ENCODE data around the gene MRPL44. TPM values are rescaled to one million over a fixed set of nuclear protein-coding genes. Genes with fewer than 3 reads are reported as not detected.
"Not testable (repeated sequence)": the region's sequence is repeated elsewhere in the genome, so short reads cannot be mapped to it uniquely, and the experiment has no call there.

The MRPL44 gene
- total RNA-seq, 1 donor: 33.6 TPM

- no peak for TF ChIP-seq CTCF (IDR thresholded peaks at IDR 0.05; ENCODE audit: insufficient read depth, low read length)
- no peak overlapping the region for H3K4me3 ChIP-seq (ENCODE audit: low read depth, low read length)
- DNase-seq (ENCODE audit: low read depth): no peak
These were observed 39.1 kb downstream of the MRPL44 start for GRCh38 chr2:223996391-223996790.

- DNase-seq (ENCODE audit: low read depth): no peak
- no peak for TF ChIP-seq CTCF (IDR thresholded peaks at IDR 0.05; ENCODE audit: insufficient read depth, low read length)
- H3K4me3 ChIP-seq (ENCODE audit: low read depth, low read length): no peak overlapping the region
These were observed 40.7 kb downstream of the MRPL44 start for GRCh38 chr2:223997938-223998337.

- DNase-seq (ENCODE audit: low read depth): peak; percentile 44
- H3K4me3 ChIP-seq (ENCODE audit: low read depth, low read length): no peak overlapping the region
- TF ChIP-seq CTCF (IDR thresholded peaks at IDR 0.05; ENCODE audit: insufficient read depth, low read length): no peak
These were observed 41.7 kb downstream of the MRPL44 start for GRCh38 chr2:223998948-223999347.

- H3K4me3 ChIP-seq (ENCODE audit: low read depth, low read length): no peak overlapping the region
- DNase-seq (ENCODE audit: low read depth): no peak
- TF ChIP-seq CTCF (IDR thresholded peaks at IDR 0.05; ENCODE audit: insufficient read depth, low read length): no peak
These were observed 42.6 kb downstream of the MRPL44 start for GRCh38 chr2:223999862-224000261.

- H3K4me3 ChIP-seq (ENCODE audit: low read depth, low read length); DNase-seq (ENCODE audit: low read depth): not testable (repeated sequence)
These were observed 43.4 kb downstream of the MRPL44 start for GRCh38 chr2:224000662-224001061.

GRCh38 chr2:224004105-224004695 lies 46.9 kb downstream of the MRPL44 start:
- H3K4me3 ChIP-seq (ENCODE audit: low read depth, low read length): no peak overlapping the region
- no peak for TF ChIP-seq CTCF (IDR thresholded peaks at IDR 0.05; ENCODE audit: insufficient read depth, low read length)
- DNase-seq (ENCODE audit: low read depth): peak; percentile 52

- no peak for TF ChIP-seq CTCF (IDR thresholded peaks at IDR 0.05; ENCODE audit: insufficient read depth, low read length)
- no peak overlapping the region for H3K4me3 ChIP-seq (ENCODE audit: low read depth, low read length)
- DNase-seq (ENCODE audit: low read depth): peak; percentile 33
These were observed 51.5 kb downstream of the MRPL44 start for GRCh38 chr2:224008702-224009261.

Data from fibroblast of the aortic adventitia (primary cell).